OCI-LY7 (cell line): ENCODE measurements around the gene GNB1L. TPM values are rescaled to one million over a fixed set of nuclear protein-coding genes. Genes with fewer than 3 reads are reported as not detected.

Source experiments
- BruUV-seq: library from RNA; stranded (reverse); fragments of 400-500 nt; replicated peaks from 2 replicates; lab custom pipeline; 2021; lab: Mats Ljungman, UMichigan
- CTCF ChIA-PET: fragments of 300-600 bp; sonication (Branson Sonifier 250); formaldehyde crosslinking; loops from one replicate; lab custom pipeline; 2022; ENCODE audit warnings: antibody characterized with exemption; ENCODE audit not compliant: unreplicated experiment; lab: Charles Lee
- POLR2A ChIA-PET: fragments of 300-600 bp; sonication (Branson Sonifier 250); formaldehyde crosslinking; loops from one replicate; lab custom pipeline; 2022; ENCODE audit warnings: antibody characterized with exemption; lab: Charles Lee
- DNase-seq: peaks from one replicate; pipeline ENCODE4 v3.0.0-alpha.2; 2015; ENCODE audit warnings: low spot score
- H2AFZ ChIP-seq: fragments of 200-600 bp; sonication (generic), shearing (Covaris generic); 2 replicates; pipeline ENCODE4 v1.6.1; 2014; ENCODE audit warnings: mild to moderate bottlenecking, antibody characterized with exemption, low read length, moderate library complexity
- H3K27ac ChIP-seq: fragments of 200-600 bp; sonication (generic); 2 replicates; pipeline ENCODE4 v1.5.1; 2014; ENCODE audit warnings: mixed run types, low read depth, mild to moderate bottlenecking, moderate library complexity, low read length, inconsistent platforms; ENCODE audit not compliant: poor library complexity, severe bottlenecking
- H3K36me3 ChIP-seq: fragments of 200-600 bp; sonication (generic); 2 replicates; pipeline ENCODE4 v1.6.1; 2014; ENCODE audit warnings: mild to moderate bottlenecking, antibody characterized with exemption, low read length, moderate library complexity, mixed read lengths; ENCODE audit not compliant: insufficient read depth
- H3K4me1 ChIP-seq: fragments of 200-600 bp; sonication (generic); 2 replicates; pipeline ENCODE4 v1.5.1; 2014; ENCODE audit warnings: mild to moderate bottlenecking, low read length; ENCODE audit not compliant: insufficient read depth, poor library complexity, severe bottlenecking
- H3K4me2 ChIP-seq: fragments of 200-600 bp; sonication (generic); 2 replicates; pipeline ENCODE4 v1.6.1; 2014; ENCODE audit warnings: mild to moderate bottlenecking, low read length
- H3K4me3 ChIP-seq: fragments of 200-600 bp; sonication (generic); 2 replicates; pipeline ENCODE4 v1.5.1; 2014; ENCODE audit warnings: mild to moderate bottlenecking, low read depth, low read length; ENCODE audit not compliant: poor library complexity, severe bottlenecking
- H3K79me2 ChIP-seq: fragments of 200-600 bp; sonication (generic); 2 replicates; pipeline ENCODE4 v1.6.1; 2016; ENCODE audit warnings: low read depth, mild to moderate bottlenecking, low read length, moderate library complexity, mixed read lengths; ENCODE audit not compliant: insufficient read depth
- H3K9me2 ChIP-seq: fragments of 200-600 bp; sonication (generic); 2 replicates; pipeline ENCODE4 v1.6.1; 2016; ENCODE audit warnings: mild to moderate bottlenecking, low read length, mixed read lengths; ENCODE audit not compliant: insufficient read depth
- H3K9me3 ChIP-seq: fragments of 200-600 bp; sonication (generic); 2 replicates; pipeline ENCODE4 v1.6.1; 2014; ENCODE audit warnings: mild to moderate bottlenecking, mixed run types, low read length, mixed read lengths
- H4K20me1 ChIP-seq: fragments of 200-600 bp; sonication (generic); 2 replicates; pipeline ENCODE4 v1.6.1; 2014; ENCODE audit warnings: mild to moderate bottlenecking, antibody characterized with exemption, low read length, moderate library complexity, mixed read lengths; ENCODE audit not compliant: insufficient read depth
- CTCF ChIP-seq: fragments of 200-600 bp; sonication (generic); conservative IDR thresholded peaks from 2 replicates; pipeline ENCODE4 v1.5.1; 2014; ENCODE audit warnings: mild to moderate bottlenecking, antibody characterized with exemption, low read length, moderate library complexity, mixed read lengths
- EZH2phosphoT487 ChIP-seq: fragments of 200-600 bp; sonication (generic); IDR thresholded peaks from 2 replicates; pipeline ENCODE4 v1.6.1; 2018; ENCODE audit warnings: low read depth, borderline replicate concordance, mild to moderate bottlenecking, mixed run types, antibody characterized with exemption, low read length, moderate library complexity, mixed read lengths
- intact Hi-C: fragments of 100-400 bp; cut with micrococcal nuclease; formaldehyde crosslinking; loops from one replicate; pipeline ENCODE4 v1.10.0; 2022; ENCODE audit not compliant: unreplicated experiment
- total RNA-seq, 2 experiments: library from RNA; depleted of rRNA in 1 of 2; stranded (reverse); fragments of >200 nt in 1 of 2; shearing (Covaris generic) in 1 of 2; gene quantifications; 2 replicates each; pipeline ENCODE4 v1.2.3, GENCODE V29; 2014 to 2022

The GNB1L gene
- total RNA-seq, 2 experiments from 2014 or later = 13.1 to 26.7 TPM

DNA sequence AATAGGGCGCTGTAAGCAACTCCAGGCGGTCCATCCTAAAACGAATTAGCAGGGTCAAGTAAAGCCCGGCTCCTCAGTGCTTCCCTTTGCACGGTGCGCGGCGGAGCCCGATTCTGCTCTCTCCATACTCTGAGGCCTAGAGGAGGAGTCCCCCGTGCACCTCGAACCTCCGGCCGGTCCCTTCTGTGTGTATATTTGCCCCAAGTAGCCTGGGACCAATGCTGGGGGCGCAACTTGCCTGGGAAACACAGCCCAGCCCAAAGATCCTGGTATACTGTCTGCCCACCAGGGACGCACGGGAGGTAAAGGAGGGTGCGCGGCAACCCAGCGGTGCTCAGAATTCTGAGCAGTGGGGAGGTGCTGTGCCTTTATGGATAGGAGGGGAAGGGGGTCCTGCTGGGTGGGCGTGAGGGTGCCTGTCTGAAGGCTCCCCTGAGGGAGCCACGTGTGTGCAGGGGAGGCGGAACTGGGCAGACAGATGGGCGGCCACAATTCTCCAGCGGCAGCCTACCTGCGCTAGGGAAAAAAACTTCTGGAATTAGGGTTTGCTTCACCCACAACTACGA, 98.9 kb downstream of the GNB1L start:
- intact Hi-C loops = loop anchor here (2.0 kb wide), 1 partner anchor 25 kb away; no protein-coding TSS in a partner anchor
- Histone ChIP-seq H3K36me3 (no peaks in the 10 kb centered on the region), H2AFZ (no peak overlapping the region), H4K20me1 (no peaks in the 10 kb centered on the region), H3K9me2 (no peaks in the 10 kb centered on the region), H3K4me1 (peaks cover 24% of the 10 kb centered on the region), H3K9me3 (no peaks in the 10 kb centered on the region), H3K4me2 (no peak overlapping the region), H3K4me3 (no peak overlapping the region), H3K27ac (no peak overlapping the region), H3K79me2 (no peaks in the 10 kb centered on the region)
- no peak for DNase-seq
- POLR2A ChIA-PET = no interaction called here
- no TSS peak for BruUV-seq
- CTCF ChIA-PET = interaction anchor here (0.6 to 1.9 kb wide), 4 partner anchors 17 to 1947 kb away, joined by 3 to 8 read pairs (median 3); no protein-coding TSS in a partner anchor
- TF ChIP-seq EZH2phosphoT487 = no peak
- no peak for TF ChIP-seq CTCF

DNA sequence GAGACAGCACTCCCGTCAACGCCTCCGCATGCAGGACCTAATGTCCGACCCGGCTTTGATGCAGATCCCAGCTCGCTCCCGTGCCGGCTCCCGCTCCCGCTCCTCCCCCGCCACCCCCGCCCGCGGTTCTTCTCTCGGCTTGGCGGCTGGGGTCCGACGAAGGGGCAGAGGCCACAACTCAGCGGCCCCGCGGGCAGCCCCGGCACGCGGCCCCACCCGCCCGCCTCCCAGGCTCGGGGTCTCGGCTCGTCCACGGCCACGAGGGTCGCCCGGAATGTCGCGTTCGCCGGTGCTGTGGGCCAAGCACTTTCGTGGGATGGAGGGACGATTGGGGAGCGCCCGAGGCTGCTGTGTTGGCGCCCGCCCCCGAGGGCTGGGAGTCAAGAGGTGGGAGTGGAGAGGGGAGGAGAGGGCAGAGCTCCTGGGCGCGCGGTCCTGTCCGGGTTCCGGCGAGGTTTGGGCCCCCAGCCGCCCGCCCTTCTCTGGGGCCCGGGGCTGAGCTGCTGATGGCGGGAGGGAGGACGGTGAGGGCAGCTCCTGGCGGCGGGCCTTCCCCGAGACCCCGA, 99.4 kb downstream of the GNB1L start:
- no TSS peak for BruUV-seq

More for the DNA sequence above, 99.4 kb downstream of the GNB1L start:
- Histone ChIP-seq H2AFZ (no peak overlapping the region), H3K4me3 (no peak overlapping the region), H4K20me1 (no peaks in the 10 kb centered on the region), H3K79me2 (no peaks in the 10 kb centered on the region), H3K4me2 (no peak overlapping the region), H3K9me3 (no peaks in the 10 kb centered on the region), H3K36me3 (no peaks in the 10 kb centered on the region), H3K4me1 (peaks cover 24% of the 10 kb centered on the region), H3K9me2 (no peaks in the 10 kb centered on the region), H3K27ac (no peak overlapping the region)
- intact Hi-C loops = no loop called here
- ChIA-PET CTCF (interaction anchor here (1.0 kb wide), 1 partner anchor 18 kb away, joined by 3 read pairs; no protein-coding TSS in a partner anchor), POLR2A (no interaction called here)
- DNase-seq = no peak
- no peak for TF ChIP-seq EZH2phosphoT487
- TF ChIP-seq CTCF = no peak
